H9 (cell line): ENCODE results near the gene LCE3D. TPM values are rescaled to one million over a fixed set of nuclear protein-coding genes. Genes with fewer than 3 reads are reported as not detected.
"Not testable (repeated sequence)": the region's sequence is repeated elsewhere in the genome, so short reads cannot be mapped to it uniquely, and the experiment has no call there.

Source experiments
- DNase-seq: peaks from one replicate; pipeline ENCODE4 v3.0.0-alpha.2; 2017
- H2AFZ ChIP-seq: one replicate; pipeline ENCODE4 v1.6.1; 2013; ENCODE audit warnings: mild to moderate bottlenecking, low read length, control low read depth, moderate library complexity
- H2AK5ac ChIP-seq: 2 replicates; pipeline ENCODE4 v1.6.1; 2013; ENCODE audit warnings: low read length, control low read depth, mixed read lengths; ENCODE audit not compliant: insufficient read length
- H2BK120ac ChIP-seq: one replicate; pipeline ENCODE4 v1.6.1; 2013; ENCODE audit warnings: low read depth, mild to moderate bottlenecking, low read length, control low read depth, inconsistent platforms; ENCODE audit not compliant: poor library complexity, severe bottlenecking
- H2BK12ac ChIP-seq: 2 replicates; pipeline ENCODE4 v1.6.1; 2013; ENCODE audit warnings: low read length, control low read depth, mixed read lengths, low read depth; ENCODE audit not compliant: insufficient read length
- H2BK15ac ChIP-seq: 2 replicates; pipeline ENCODE4 v1.6.1; 2013; ENCODE audit warnings: low read depth, low read length, control low read depth
- H2BK20ac ChIP-seq: one replicate; pipeline ENCODE4 v1.6.1; 2013; ENCODE audit warnings: low read depth, mild to moderate bottlenecking, low read length, control low read depth, inconsistent platforms; ENCODE audit not compliant: poor library complexity, severe bottlenecking
- H2BK5ac ChIP-seq: 2 replicates; pipeline ENCODE4 v1.6.1; 2013; ENCODE audit warnings: low read length, control low read depth, mixed read lengths; ENCODE audit not compliant: insufficient read length
- H3K14ac ChIP-seq: 2 replicates; pipeline ENCODE4 v1.6.1; 2013; ENCODE audit warnings: low read length, control low read depth; ENCODE audit not compliant: insufficient read depth
- H3K18ac ChIP-seq: 2 replicates; pipeline ENCODE4 v1.6.1; 2013; ENCODE audit warnings: low read depth, mild to moderate bottlenecking, mixed read lengths, low read length, control low read depth; ENCODE audit not compliant: insufficient read length
- H3K23ac ChIP-seq: 2 replicates; pipeline ENCODE4 v1.6.1; 2013; ENCODE audit warnings: low read length, control low read depth, mixed read lengths, low read depth; ENCODE audit not compliant: insufficient read length
- H3K23me2 ChIP-seq: 2 replicates; pipeline ENCODE4 v1.6.1; 2013; ENCODE audit warnings: low read depth, mild to moderate bottlenecking, mixed read lengths, low read length, control low read depth; ENCODE audit not compliant: insufficient read length, poor library complexity, severe bottlenecking
- H3K27ac ChIP-seq: 2 replicates; pipeline ENCODE4 v1.5.1; 2013; ENCODE audit warnings: low read length, control low read depth, mixed read lengths, low read depth; ENCODE audit not compliant: insufficient read length
- H3K27me3 ChIP-seq: 2 replicates; pipeline ENCODE4 v1.6.1; 2013; ENCODE audit warnings: low read length, control low read depth, inconsistent platforms; ENCODE audit not compliant: insufficient read depth
- H3K4ac ChIP-seq: 2 replicates; pipeline ENCODE4 v1.6.1; 2013; ENCODE audit warnings: low read depth, mild to moderate bottlenecking, control low read depth, inconsistent platforms, low read length, moderate library complexity
- H3K4me1 ChIP-seq: 2 replicates; pipeline ENCODE4 v1.6.1; 2013; ENCODE audit warnings: low read length, control low read depth, inconsistent platforms; ENCODE audit not compliant: insufficient read depth
- H3K4me2 ChIP-seq: 2 replicates; pipeline ENCODE4 v1.6.1; 2013; ENCODE audit warnings: low read length, control low read depth, mixed read lengths; ENCODE audit not compliant: insufficient read length, insufficient read depth
- H3K56ac ChIP-seq: 2 replicates; pipeline ENCODE4 v1.6.1; 2013; ENCODE audit warnings: low read depth, mild to moderate bottlenecking, mixed read lengths, low read length, control low read depth; ENCODE audit not compliant: insufficient read length
- H3K79me1 ChIP-seq: 2 replicates; pipeline ENCODE4 v1.6.1; 2013; ENCODE audit warnings: low read depth, mild to moderate bottlenecking, moderate library complexity, low read length, control low read depth, inconsistent platforms; ENCODE audit not compliant: insufficient read depth, poor library complexity, severe bottlenecking
- H3K79me2 ChIP-seq: 2 replicates; pipeline ENCODE4 v1.6.1; 2013; ENCODE audit warnings: low read length, control low read depth, inconsistent platforms; ENCODE audit not compliant: insufficient read depth
- H3K9ac ChIP-seq: 2 replicates; pipeline ENCODE4 v1.6.1; 2013; ENCODE audit warnings: low read length, control low read depth, mixed read lengths; ENCODE audit not compliant: insufficient read length; ENCODE audit errors: extremely low read depth
- H3K9me3 ChIP-seq: one replicate; pipeline ENCODE4 v1.6.1; 2013; ENCODE audit warnings: low read depth, low read length, inconsistent platforms; ENCODE audit not compliant: control insufficient read depth
- H3T11ph ChIP-seq: one replicate; pipeline ENCODE4 v1.6.1; 2013; ENCODE audit warnings: mild to moderate bottlenecking, low read length, control low read depth, inconsistent platforms
- H4K20me1 ChIP-seq: one replicate; pipeline ENCODE4 v1.6.1; 2013; ENCODE audit not compliant: control insufficient read depth, insufficient read length, insufficient read depth
- H4K5ac ChIP-seq: 2 replicates; pipeline ENCODE4 v1.6.1; 2013; ENCODE audit warnings: low read depth, mild to moderate bottlenecking, mixed read lengths, low read length, control low read depth; ENCODE audit not compliant: insufficient read length
- H4K8ac ChIP-seq: replicated peaks from 2 replicates; pipeline ENCODE4 v1.6.1; 2013; ENCODE audit warnings: low read length, control low read depth, mixed read lengths, low read depth; ENCODE audit not compliant: insufficient read length
- H4K91ac ChIP-seq: 2 replicates; pipeline ENCODE4 v1.6.1; 2013; ENCODE audit warnings: low read depth, mild to moderate bottlenecking, moderate library complexity, mixed read lengths, low read length, control low read depth; ENCODE audit not compliant: insufficient read length
- H3K27ac Mint-ChIP-seq, 3 experiments: 2 replicates in 2 of 3; 3 replicates in 1 of 3; pipeline ENCODE4 v1.8.0; 2020 to 2021; ENCODE audit warnings: mixed read lengths in 3 of 3, mild to moderate bottlenecking in 1 of 3, moderate library complexity in 1 of 3
- H3K27me3 Mint-ChIP-seq: 2 replicates; pipeline ENCODE4 v1.8.0; 2021; ENCODE audit warnings: low read depth, mild to moderate bottlenecking, moderate library complexity, mixed read lengths
- H3K36me3 Mint-ChIP-seq, 3 experiments: 2 replicates in 2 of 3; 3 replicates in 1 of 3; pipeline ENCODE4 v1.8.0; 2020 to 2021; ENCODE audit warnings: low read depth in 3 of 3, mixed read lengths in 3 of 3; ENCODE audit not compliant: insufficient read depth in 1 of 3
- H3K4me1 Mint-ChIP-seq, 2 experiments: 2 replicates each; pipeline ENCODE4 v1.8.0; 2020; ENCODE audit warnings: mixed read lengths in 2 of 2
- H3K4me3 Mint-ChIP-seq, 2 experiments: 2 replicates in 1 of 2; 3 replicates in 1 of 2; pipeline ENCODE4 v1.8.0; 2020 to 2021; ENCODE audit warnings: mild to moderate bottlenecking in 2 of 2, mixed read lengths in 2 of 2, moderate library complexity in 1 of 2
- H3K9me3 Mint-ChIP-seq, 2 experiments: 2 replicates in 1 of 2; 3 replicates in 1 of 2; pipeline ENCODE4 v1.8.0; 2020; ENCODE audit warnings: mild to moderate bottlenecking in 2 of 2, mixed read lengths in 2 of 2, moderate library complexity in 1 of 2
- CTCF ChIP-seq: fragments of 200-600 bp; sonication (generic); conservative IDR thresholded peaks from 3 replicates; pipeline ENCODE4 v1.8.0; 2021; ENCODE audit warnings: antibody characterized with exemption, mild to moderate bottlenecking
- WGBS: extraction: QIAGEN DNeasy Blood & Tissue Kit; methylation state at CpG from one replicate; pipeline ENCODE4 v1.1.7; 2013; ENCODE audit warnings: missing lambda C conversion rate, low lambda C conversion rate, mixed read lengths; ENCODE audit not compliant: insufficient read length; ENCODE audit errors: extremely low coverage; 5-methylcytosine and 5-hydroxymethylcytosine counted together
- total RNA-seq: library from RNA; stranded (reverse); gene quantifications from 2 replicates; pipeline ENCODE4 v1.2.1, GENCODE V29; 2021

LCE3D gene
- total RNA-seq, 1 experiment from 2014 or later, result not detected

- Histone ChIP-seq H4K8ac (no peak overlapping the region), H3K14ac (no peak overlapping the region), H4K5ac (no peak overlapping the region), H3K27ac (no peak overlapping the region), H3K27me3 (no peaks in the 10 kb centered on the region), H2BK120ac (no peak overlapping the region), H4K91ac (no peak overlapping the region), H3K4me1 (no peaks in the 10 kb centered on the region), H2BK12ac (no peak overlapping the region), H3K23ac (no peak overlapping the region), H3K4ac (no peak overlapping the region), H2BK15ac (no peak overlapping the region), H2AK5ac (no peak overlapping the region), H3K23me2 (no peaks in the 10 kb centered on the region), H2BK20ac (no peak overlapping the region), H3K18ac (no peak overlapping the region), H3K9ac (no peak overlapping the region), H2BK5ac (no peak overlapping the region), H3T11ph (no peak overlapping the region), H2AFZ (no peak overlapping the region), H3K79me2 (no peaks in the 10 kb centered on the region), H3K4me2 (no peak overlapping the region), H4K20me1 (no peaks in the 10 kb centered on the region), H3K9me3 (peaks cover 74% of the 10 kb centered on the region), H3K79me1 (no peaks in the 10 kb centered on the region), H3K56ac (no peak overlapping the region)
- no peak overlapping the region for H3K4me3 Mint-ChIP-seq
- no peak for DNase-seq
- no peaks in the 10 kb centered on the region; the same call in 1 of the 2 replicates for H3K27me3 Mint-ChIP-seq
- no CpG with 5 or more reads among the region's 2 CpGs for WGBS
- TF ChIP-seq CTCF, result no peak
- no peak overlapping the region for H3K27ac Mint-ChIP-seq
- H3K36me3 Mint-ChIP-seq, result peaks cover 10 to 41% (median 17%) of the 10 kb centered on the region in 3 experiments; a peak in 6 of 7 replicates
- H3K4me1 Mint-ChIP-seq, result no peaks in the 10 kb centered on the region
- H3K9me3 Mint-ChIP-seq, result peaks cover 95 to 99% of the 10 kb centered on the region in 2 experiments
These were observed 15.2 kb downstream of the LCE3D start for GRCh38 chr1:152565115-152565514.

- not testable (repeated sequence) for H4K20me1 ChIP-seq, H3K4me3 Mint-ChIP-seq, H3K4me2 ChIP-seq, H3K79me1 ChIP-seq, H3K23ac ChIP-seq, H3K56ac ChIP-seq, H2BK20ac ChIP-seq, H3T11ph ChIP-seq, H3K27ac ChIP-seq, H3K4me1 Mint-ChIP-seq, H3K27ac Mint-ChIP-seq, H3K23me2 ChIP-seq, H4K5ac ChIP-seq, H2BK12ac ChIP-seq, H3K9ac ChIP-seq, H3K27me3 Mint-ChIP-seq, H3K18ac ChIP-seq, H4K91ac ChIP-seq, H3K79me2 ChIP-seq, H2AFZ ChIP-seq, H2BK120ac ChIP-seq, H3K4me1 ChIP-seq, H3K27me3 ChIP-seq, H2BK5ac ChIP-seq, H3K4ac ChIP-seq, H2AK5ac ChIP-seq, H2BK15ac ChIP-seq, DNase-seq, H3K14ac ChIP-seq, H4K8ac ChIP-seq
- peaks cover 41% of the 10 kb centered on the region for H3K9me3 ChIP-seq
- Mint-ChIP-seq H3K9me3 (peaks cover 80 to 82% of the 10 kb centered on the region in 2 experiments), H3K36me3 (peaks cover 3 to 14% (median 12%) of the 10 kb centered on the region in 3 experiments; a peak in 5 of 7 replicates)
- WGBS, result no CpG with 5 or more reads among the region's 1 CpG
These were observed 32.0 kb downstream of the LCE3D start for GRCh38 chr1:152548358-152548757.
